Activated CD8-positive, alpha-beta memory T cell treated with anti-CD3 and anti-CD28 coated beads, Interleukin-2, amount 50 U/mL, for 1 hour (primary cell): ENCODE data around the gene ESR1.

ENCODE experiments used
- DNase-seq: peaks from one replicate; pipeline ENCODE4 v3.0.0-alpha.2; 2020; ENCODE audit errors: extremely low read depth

Gene ESR1

DNA sequence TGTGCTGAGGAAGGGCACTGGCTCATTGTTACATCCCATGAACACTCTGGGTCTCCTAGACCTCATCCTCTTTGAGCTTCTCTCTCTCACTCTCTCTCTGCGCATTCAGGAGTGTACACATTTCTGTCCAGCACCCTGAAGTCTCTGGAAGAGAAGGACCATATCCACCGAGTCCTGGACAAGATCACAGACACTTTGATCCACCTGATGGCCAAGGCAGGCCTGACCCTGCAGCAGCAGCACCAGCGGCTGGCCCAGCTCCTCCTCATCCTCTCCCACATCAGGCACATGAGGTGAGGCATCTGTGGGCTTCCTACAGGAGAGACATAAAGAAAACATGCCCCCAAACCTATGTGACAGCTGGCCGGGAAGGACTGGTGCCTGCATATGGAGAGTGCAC is 286.8 kb downstream of the ESR1 start:
- no peak for DNase-seq

DNA sequence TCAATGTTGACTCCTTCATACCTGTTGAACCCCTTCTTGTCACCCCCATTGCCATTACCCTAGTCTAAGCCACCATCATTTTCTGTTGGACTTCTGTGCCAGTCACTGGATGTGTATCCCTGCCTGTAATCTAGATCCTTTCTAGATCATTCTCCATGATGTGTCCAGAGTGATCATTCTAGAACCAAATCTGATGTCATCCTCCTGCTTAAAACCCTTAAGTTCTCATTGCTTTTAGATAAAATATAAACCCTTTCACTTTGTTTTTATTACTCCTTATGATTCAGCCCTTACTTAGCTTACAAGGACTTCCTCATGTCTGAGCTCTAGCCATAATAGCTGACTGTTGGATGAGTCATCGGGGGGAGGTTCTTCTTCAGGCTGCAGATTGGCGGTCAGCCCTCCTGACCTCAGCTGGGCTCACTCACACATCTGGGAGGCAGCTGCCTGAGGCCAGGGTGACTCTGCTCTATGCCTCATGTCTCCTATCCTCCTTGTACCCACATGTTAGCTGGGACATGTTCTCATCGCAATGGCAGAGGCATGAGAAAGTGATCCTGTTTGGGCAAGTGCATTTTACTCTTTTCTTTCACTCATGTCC is 287.6 kb downstream of the ESR1 start:
- DNase-seq, result no peak

DNA sequence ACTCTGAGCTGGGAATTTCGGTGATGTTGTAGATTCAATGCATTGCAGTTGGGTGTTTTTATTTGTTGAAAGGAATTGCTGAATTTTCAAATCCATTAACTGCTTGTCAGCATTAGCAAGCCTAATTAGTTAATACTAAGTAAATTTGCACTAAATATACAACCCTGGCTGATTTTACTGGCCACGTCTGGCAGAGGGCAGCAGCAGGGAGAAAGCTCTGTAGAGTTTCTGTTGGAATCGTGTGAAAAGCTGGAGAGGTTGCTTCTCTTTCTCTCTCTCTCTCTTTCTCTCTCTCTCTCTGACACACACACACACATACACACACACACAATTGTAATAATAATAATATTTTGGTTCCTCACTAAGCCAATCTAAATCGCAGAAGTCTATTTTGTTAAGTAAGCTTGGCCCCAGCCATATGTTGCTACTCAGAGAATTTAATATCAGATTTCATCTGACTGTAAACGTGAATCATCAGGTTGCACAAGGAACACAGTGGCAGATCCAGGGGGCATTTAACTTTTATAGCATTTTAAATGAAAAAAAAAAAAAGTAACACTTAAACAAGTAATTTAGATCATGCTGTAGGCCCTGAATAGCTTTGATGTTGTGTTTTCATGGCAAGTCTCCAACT is 289.5 kb downstream of the ESR1 start:
- DNase-seq, result no peak

DNA sequence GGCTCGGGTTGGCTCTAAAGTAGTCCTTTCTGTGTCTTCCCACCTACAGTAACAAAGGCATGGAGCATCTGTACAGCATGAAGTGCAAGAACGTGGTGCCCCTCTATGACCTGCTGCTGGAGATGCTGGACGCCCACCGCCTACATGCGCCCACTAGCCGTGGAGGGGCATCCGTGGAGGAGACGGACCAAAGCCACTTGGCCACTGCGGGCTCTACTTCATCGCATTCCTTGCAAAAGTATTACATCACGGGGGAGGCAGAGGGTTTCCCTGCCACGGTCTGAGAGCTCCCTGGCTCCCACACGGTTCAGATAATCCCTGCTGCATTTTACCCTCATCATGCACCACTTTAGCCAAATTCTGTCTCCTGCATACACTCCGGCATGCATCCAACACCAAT is 291.2 kb downstream of the ESR1 start:
- DNase-seq, result no peak

DNA sequence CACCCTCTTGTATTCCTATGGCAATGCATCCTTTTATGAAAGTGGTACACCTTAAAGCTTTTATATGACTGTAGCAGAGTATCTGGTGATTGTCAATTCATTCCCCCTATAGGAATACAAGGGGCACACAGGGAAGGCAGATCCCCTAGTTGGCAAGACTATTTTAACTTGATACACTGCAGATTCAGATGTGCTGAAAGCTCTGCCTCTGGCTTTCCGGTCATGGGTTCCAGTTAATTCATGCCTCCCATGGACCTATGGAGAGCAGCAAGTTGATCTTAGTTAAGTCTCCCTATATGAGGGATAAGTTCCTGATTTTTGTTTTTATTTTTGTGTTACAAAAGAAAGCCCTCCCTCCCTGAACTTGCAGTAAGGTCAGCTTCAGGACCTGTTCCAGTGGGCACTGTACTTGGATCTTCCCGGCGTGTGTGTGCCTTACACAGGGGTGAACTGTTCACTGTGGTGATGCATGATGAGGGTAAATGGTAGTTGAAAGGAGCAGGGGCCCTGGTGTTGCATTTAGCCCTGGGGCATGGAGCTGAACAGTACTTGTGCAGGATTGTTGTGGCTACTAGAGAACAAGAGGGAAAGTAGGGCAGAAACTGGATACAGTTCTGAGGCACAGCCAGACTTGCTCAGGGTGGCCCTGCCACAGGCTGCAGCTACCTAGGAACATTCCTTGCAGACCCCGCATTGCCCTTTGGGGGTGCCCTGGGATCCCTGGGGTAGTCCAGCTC is 292.1 kb downstream of the ESR1 start:
- DNase-seq, result no peak

DNA sequence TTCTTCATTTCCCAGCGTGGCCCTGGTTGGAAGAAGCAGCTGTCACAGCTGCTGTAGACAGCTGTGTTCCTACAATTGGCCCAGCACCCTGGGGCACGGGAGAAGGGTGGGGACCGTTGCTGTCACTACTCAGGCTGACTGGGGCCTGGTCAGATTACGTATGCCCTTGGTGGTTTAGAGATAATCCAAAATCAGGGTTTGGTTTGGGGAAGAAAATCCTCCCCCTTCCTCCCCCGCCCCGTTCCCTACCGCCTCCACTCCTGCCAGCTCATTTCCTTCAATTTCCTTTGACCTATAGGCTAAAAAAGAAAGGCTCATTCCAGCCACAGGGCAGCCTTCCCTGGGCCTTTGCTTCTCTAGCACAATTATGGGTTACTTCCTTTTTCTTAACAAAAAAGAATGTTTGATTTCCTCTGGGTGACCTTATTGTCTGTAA is 292.7 kb downstream of the ESR1 start:
- DNase-seq, result no peak

DNA sequence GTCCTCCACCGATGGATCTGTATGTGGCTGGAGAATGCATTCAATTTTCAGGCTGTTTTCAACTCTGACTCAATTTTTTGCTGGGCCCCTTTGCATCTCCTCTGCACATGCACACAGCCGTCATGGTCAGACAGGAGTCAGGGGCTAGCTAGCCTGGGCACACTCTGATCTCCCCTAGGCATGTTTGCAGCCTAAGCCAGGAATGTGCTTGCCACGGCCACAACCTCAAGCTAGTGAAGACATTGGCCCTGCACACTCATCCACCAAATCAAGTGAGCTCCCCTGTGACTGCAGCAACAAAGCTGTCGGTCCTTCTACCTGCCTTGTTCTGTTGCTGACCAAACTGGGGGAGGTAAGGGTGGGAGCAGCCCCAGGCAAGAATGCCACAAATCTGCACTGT is 300.5 kb downstream of the ESR1 start:
- no peak for DNase-seq

DNA sequence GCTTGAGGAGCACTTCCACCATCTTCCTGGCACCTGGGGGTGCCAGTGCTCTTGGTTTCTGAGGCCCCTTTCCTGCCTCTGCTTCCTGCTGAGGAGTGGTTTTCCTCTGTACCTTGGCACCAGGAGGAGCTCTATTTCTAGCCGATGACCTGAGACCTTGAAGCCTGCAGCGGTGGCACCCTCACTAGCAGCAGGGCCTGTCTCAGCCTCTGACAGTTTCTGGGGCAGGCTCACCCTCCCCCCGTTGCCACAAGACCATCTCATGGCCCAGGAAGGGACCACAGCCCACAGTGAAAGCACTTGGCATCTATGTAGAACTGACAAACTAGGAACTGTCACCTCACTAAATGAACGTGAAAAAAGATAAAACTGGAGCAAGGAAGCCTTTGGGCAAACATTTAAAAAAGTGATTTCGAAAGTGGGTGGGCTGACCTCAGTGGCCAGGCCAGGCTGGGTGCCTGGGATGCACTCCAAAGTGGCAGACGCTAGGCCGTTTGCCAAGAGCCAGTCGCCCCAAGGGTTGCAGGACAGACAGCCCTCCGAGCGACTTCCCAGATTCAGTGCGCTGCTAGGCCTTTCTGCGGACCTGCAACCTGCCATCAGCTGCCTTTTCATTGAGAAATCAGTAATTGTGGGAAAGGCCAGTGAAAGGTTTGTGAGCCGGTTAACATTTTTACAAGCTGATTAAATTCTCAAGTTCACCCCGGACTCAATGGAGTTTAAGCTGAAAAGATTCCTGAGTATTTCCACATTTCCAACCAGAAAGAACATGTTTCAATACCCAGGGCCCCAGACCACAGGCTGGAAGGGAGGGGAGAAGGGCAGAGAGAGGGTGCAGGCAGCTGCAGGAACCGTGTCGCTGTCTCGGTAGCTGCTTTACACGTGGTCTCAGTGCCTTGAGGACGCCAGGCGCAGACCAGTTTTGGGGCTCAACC is 303.7 kb downstream of the ESR1 start:
- DNase-seq, result no peak

DNA sequence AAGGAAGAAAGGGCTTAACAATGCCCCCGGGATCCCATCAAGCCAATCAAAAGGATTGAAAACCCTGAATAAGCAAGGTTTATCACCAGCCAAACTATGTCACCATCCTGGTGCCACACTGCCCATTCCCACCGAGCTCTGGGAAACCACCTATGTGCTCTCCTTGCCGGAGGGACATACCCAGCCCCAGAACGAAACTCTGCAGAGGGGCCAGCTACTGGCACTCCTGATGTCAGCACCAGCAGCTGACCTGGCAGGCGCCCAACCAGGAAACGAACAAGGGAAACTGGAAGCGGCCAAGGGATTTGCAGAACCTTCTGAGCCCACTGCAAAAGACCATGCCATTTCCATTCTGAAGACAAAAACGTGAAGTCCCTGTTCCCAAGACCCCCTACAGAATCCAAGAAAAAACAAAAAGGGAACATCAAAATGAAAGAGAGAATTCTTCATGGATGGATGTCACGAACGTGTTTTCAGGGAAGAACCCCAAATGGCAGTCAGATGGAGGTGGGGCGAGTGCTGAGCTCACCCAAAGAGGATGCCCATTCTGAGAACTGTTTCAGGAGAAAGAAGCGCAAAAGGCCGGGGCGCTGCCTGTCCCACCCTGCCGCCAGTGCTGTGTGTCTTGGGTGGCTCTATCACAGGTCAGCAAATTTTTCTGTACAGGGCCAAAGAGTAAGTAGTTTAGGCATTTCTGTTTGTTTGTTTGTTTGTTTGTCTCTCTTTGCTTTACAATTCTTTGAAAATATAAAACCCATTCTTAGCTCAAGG is 305.2 kb downstream of the ESR1 start:
- DNase-seq, result no peak

DNA sequence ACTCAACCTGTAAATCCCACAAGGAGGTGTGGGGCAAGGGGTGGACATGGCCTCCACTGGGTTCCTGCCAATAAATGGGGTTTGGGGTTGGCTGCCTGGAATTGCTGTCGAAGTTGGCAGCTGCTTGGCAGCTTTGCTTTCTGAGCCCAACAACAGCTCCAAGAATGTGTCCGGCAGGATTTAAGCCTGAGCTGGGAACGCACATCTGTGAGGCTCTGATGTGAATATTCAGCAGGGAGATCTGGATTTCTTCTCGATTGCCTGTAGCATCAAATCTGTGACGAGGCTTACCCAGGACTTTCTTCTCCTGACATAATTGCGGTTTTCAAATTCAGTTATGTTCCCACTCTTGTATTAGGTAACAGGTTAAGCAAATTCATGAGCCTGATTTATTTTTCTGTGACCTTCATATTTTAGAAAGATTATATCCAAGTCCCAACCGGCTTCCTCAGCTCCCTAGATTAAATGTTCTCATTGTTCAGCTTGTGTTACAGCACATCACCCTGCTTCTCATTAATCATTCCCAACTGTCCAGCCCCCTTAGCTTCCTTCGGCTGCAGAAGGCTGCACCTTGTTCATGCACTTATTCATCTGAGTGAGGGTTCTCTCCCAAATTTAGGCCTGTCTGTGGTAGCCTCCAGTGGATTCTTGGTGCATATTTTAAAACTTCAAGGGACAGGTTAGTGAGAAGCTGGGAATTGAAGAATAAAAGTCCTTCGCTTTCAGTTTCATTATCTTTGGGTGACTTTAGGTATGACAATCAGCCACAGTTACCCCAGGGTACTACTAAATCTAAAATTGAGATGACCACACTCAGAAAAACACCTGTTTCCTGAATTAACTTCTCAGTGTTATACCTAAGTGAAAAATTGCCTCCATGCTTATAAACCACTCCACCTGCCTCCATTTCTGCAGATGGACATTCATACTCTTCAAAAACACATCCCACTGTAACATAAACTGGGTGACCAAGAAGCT is 310.0 kb downstream of the ESR1 start:
- no peak for DNase-seq

DNA sequence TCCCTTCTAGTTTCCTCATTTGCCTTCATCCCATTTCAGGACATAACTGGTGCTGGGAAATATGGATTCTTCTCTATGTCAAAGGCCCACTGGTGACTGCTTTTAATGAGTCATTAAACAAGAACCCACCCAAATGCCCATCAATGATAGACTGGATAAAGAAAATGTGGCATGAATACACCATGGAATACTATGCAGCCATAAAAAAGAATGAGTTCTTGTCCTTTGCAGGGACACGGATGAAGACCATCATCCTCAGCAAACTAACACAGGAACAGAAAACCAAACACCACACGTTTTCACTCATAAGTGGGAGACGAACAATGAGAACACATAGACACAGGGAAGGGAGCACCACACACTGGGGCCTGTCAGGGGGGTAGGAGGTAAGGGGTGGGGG is 310.7 kb downstream of the ESR1 start:
- no peak for DNase-seq

DNA sequence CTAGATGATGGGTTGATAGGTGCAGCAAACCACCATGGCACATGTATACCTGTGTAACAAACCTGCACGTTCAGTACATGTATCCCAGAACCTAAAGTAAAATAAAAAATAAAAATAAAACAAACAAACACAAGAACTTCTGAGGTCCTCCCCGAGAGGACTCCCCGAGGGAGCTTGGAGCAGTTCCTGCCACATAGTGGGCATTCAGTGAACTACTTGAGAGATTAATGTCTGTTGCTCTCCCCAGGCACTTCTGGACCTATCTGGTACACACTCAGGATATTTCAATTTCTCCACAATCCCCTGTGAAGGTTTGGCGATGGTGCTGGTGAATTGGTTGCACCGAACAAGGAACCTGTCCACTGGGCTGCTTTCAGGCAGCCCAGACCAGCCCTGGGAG is 311.2 kb downstream of the ESR1 start:
- DNase-seq, result no peak

DNA sequence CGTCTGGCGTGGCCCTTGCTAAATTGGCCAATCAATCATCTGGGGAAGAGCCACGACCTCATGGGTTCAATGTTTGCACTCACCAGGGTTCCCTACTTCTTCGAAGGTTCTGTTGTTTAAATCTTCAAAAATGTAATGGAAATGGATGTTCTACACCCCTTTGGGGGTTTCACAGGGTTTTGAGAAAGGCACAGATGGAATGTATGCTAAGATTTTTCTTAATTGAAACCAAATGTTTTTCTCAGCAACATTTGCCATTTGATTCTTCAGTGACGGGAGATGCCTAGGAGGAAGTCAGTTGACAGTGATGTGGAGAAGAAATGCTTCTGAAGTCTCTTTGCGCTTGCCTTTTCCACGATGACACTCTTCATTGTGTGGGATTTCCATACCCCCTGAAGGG is 312.3 kb downstream of the ESR1 start:
- no peak for DNase-seq

DNA sequence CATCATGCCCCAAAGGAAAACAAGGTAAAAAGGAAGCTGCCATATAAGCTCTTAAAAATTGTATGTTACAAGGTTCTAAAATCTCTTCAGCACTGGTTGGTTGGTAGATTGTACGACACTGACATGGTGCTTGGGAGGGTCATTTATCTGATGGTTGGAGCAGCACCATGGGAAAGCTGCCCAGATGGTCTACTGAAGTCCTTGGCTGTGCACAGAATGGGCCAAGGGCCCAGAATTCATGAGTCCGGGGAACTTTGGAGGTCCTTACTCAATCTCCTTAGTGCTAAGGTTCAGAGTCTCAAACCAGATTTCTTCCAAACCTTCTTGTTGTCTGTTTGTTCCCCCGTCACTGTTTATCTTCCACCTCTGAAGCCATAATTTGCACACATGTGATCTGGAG is 314.4 kb downstream of the ESR1 start:
- DNase-seq, result no peak

DNA sequence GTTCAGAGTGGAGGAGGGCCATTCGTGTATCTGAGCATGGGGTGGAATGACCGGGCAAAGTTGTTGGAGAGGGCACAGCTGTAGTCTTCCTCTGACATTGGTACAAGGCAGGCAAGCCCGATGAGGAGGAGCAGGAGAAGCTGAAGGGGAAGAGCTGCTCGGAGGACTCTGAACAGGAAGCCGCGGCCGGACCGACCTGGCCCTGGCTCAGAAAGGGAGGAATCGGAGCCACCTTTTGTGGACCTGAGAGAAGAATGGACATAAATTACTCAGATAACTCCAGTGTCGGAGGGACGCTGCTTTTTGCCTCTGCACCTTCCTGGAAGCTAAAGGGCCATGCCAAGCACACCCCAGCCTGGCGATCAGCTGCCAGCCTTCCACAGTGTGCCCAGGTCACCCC is 315.0 kb downstream of the ESR1 start:
- DNase-seq, result no peak

DNA sequence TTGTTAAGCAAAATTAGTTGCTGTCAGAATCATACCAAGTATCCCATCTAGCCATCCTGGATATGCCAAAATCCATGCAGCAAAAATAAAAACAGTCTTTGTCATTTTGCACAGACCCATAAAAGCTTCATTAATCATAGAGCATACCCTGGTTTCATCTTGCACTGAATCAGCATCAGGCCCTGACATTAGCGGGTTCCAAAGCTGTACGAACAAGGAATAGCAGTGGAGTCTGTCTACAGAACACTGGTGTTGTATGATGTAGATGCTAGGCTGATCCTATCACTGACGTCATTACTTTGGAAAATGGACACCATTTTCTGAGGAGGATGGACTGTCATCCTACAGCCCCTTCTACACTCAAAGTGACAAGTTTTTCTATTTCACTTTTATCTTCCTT is 315.6 kb downstream of the ESR1 start:
- no peak for DNase-seq

DNA sequence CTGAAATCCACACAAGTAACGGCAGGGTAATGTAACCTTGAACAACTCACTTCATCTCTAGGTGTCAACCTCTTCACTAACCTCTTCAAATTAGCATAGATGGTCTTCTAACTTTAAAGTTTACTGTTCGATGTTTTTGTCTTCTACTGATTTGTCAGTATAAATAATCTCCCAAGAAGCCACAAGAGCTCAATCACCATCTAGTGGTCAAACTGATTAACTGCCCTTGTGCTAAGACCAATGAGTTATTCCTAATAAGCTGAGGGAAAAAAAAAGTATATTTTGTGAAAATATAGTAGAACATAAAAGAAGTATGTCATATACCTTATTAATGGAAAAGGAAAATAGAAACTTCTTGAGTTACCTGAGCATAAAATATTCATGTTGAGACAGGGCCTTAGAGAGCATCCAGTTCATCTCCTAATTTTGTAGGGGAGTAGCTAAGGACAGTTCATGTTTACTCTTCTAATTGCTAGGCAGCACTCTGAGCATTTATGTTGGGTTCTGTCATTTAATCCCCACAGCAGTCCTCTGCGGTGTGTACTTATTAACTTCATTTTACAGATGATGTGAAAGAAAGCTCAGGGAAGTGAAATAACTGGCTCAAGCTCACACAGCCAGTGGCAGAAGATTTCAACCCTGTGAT is 317.1 kb downstream of the ESR1 start:
- DNase-seq, result no peak

DNA sequence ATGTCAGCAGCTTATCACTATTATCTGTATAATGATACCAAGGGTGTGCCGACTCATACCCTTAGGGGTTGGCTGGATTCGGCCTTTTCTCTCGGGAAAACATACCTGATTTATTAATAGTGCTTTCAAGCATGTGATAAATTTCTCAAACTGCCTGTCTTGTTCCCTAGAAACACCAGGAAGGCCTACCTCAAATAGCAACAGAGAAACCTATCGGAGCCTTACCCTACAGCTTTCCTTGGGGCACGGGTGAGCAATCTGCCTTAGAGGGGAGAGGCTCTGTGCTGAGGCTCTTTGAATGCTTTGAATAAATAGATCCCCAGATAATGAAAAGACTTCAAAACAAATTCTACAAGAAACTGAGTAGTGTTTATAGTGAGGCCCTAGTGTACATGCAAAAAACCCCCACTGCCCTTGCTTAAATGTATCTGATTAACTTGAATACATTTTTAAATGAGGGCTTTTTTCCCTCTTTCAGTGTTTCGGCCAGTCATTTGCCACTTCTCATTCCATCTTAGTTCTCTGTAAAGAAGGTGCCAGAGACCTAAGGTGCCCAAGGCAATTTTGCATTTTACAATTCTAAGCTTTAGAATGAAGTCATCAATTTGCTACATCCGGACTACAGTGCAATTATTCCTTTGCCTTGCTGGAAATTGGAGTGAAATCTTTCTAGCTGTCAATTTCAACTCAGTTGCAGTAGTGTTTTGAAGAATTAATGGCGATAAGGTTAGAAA is 320.1 kb downstream of the ESR1 start:
- DNase-seq, result no peak

DNA sequence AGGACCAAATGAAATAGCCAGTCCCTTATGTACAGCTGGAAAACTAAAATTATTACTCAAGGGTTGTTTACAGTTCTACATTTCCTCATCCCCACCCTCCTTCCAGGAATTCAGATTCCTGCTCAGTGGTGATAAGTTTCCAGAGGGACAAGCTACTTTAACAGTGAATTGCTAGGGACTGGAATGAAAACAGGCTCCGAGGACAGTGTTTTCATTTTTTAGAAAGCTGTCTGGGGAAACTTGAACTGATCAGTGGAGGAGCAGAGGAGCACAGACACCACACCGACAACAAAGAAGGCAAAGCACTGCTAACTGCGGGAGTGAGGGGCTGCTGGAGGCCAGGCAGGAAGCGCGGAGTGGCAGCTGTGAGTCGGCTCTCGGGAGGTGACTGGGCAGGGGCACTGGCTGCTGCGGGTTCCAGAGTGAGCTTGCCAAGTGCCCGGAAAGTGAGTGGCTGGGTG is 322.2 kb downstream of the ESR1 start:
- no peak for DNase-seq
